Neural cell (in vitro differentiated cells): ENCODE measurements around the gene DIDO1. TPM values are rescaled to one million over a fixed set of nuclear protein-coding genes. Genes with fewer than 3 reads are reported as not detected.

Experiments
- H2AFZ ChIP-seq: fragments of 200-600, 300-800 bp; sonication (generic), shearing (Covaris generic); 2 replicates; pipeline ENCODE4 v1.6.0; 2014; ENCODE audit warnings: low read depth, mild to moderate bottlenecking, antibody characterized with exemption, low read length, moderate library complexity
- H3F3A ChIP-seq: fragments of 200-600 bp; shearing (Covaris generic); 2 replicates; pipeline ENCODE4 v1.6.1; 2016; ENCODE audit warnings: mild to moderate bottlenecking, moderate library complexity, mixed read lengths, antibody characterized with exemption, low read length; ENCODE audit not compliant: insufficient read depth, poor library complexity, severe bottlenecking
- H3K27ac ChIP-seq: fragments of 200-600, 300-800 bp; sonication (generic), shearing (Covaris generic); 2 replicates; pipeline ENCODE4 v1.5.1; 2014; ENCODE audit warnings: mild to moderate bottlenecking, low read length, moderate library complexity
- H3K27me3 ChIP-seq: fragments of 300-800, 200-600 bp; sonication (generic), shearing (Covaris generic); 2 replicates; pipeline ENCODE4 v1.6.0; 2014; ENCODE audit warnings: mild to moderate bottlenecking, low read depth, low read length, moderate library complexity; ENCODE audit not compliant: insufficient read depth
- H3K36me3 ChIP-seq: fragments of 300-800, 200-600 bp; sonication (generic), shearing (Covaris generic); 2 replicates; pipeline ENCODE4 v1.5.1; 2014; ENCODE audit warnings: mild to moderate bottlenecking, antibody characterized with exemption, low read length, moderate library complexity; ENCODE audit not compliant: insufficient read depth
- H3K4me2 ChIP-seq: fragments of 300-800, 200-600 bp; sonication (generic), shearing (Covaris generic); 2 replicates; pipeline ENCODE4 v1.6.0; 2014; ENCODE audit warnings: mild to moderate bottlenecking, low read length
- H3K4me3 ChIP-seq: fragments of 300-800, 200-600 bp; sonication (generic), shearing (Covaris generic); 2 replicates; pipeline ENCODE4 v1.5.1; 2014; ENCODE audit warnings: mild to moderate bottlenecking, low read length, moderate library complexity
- H3K79me2 ChIP-seq: fragments of 200-600 bp; shearing (Covaris generic); replicated peaks from 2 replicates; pipeline ENCODE4 v1.6.0; 2014; ENCODE audit warnings: mild to moderate bottlenecking, low read length, moderate library complexity; ENCODE audit not compliant: insufficient read depth
- H3K9ac ChIP-seq: fragments of 300-800, 200-600 bp; sonication (generic), shearing (Covaris generic); 2 replicates; pipeline ENCODE4 v1.6.1; 2016; ENCODE audit warnings: mild to moderate bottlenecking, low read length, mixed read lengths
- H3K9me2 ChIP-seq: fragments of 200-600 bp; shearing (Covaris generic); 2 replicates; pipeline ENCODE4 v1.6.1; 2016; ENCODE audit warnings: mild to moderate bottlenecking, low read length, mixed read lengths; ENCODE audit not compliant: insufficient read depth
- H3K9me3 ChIP-seq: fragments of 200-600, 300-800 bp; sonication (generic), shearing (Covaris generic); 2 replicates; pipeline ENCODE4 v1.6.1; 2016; ENCODE audit warnings: mild to moderate bottlenecking, mixed run types, low read length, moderate library complexity, mixed read lengths
- H4K20me1 ChIP-seq: fragments of 200-600 bp; shearing (Covaris generic); 2 replicates; pipeline ENCODE4 v1.6.1; 2016; ENCODE audit warnings: mild to moderate bottlenecking, mixed run types; ENCODE audit not compliant: insufficient read depth
- CTCF ChIP-seq: fragments of 450-650 bp; IDR thresholded peaks from 2 replicates; pipeline ENCODE4 v1.5.1; 2014; ENCODE audit warnings: antibody characterized with exemption, mild to moderate bottlenecking, moderate library complexity; ENCODE audit not compliant: poor library complexity, severe bottlenecking
- EP300 ChIP-seq: fragments of 450-650 bp; conservative IDR thresholded peaks from 2 replicates; pipeline ENCODE4 v1.6.1; 2014; ENCODE audit warnings: antibody characterized with exemption, mild to moderate bottlenecking, moderate library complexity; ENCODE audit not compliant: poor library complexity, severe bottlenecking
- EZH2 ChIP-seq: fragments of 200-600, 300-800 bp; shearing (Covaris generic), sonication (generic); IDR thresholded peaks from 2 replicates; pipeline ENCODE4 v1.6.1; 2014; ENCODE audit warnings: antibody characterized with exemption, low read length, borderline replicate concordance, mild to moderate bottlenecking; ENCODE audit not compliant: insufficient read depth, poor library complexity, severe bottlenecking
- MXI1 ChIP-seq: fragments of 450-650 bp; conservative IDR thresholded peaks from 2 replicates; pipeline ENCODE4 v1.6.1; 2014; ENCODE audit warnings: antibody characterized with exemption, mild to moderate bottlenecking; ENCODE audit not compliant: poor library complexity, severe bottlenecking
- POLR2AphosphoS5 ChIP-seq: IDR thresholded peaks from 2 replicates; pipeline ENCODE4 v1.6.1; 2012
- RAD21 ChIP-seq: fragments of 450-650 bp; conservative IDR thresholded peaks from 2 replicates; pipeline ENCODE4 v1.6.1; 2014; ENCODE audit warnings: antibody characterized with exemption, mild to moderate bottlenecking, moderate library complexity
- SMC3 ChIP-seq: fragments of 450-650 bp; conservative IDR thresholded peaks from 2 replicates; pipeline ENCODE4 v1.6.1; 2014; ENCODE audit warnings: antibody characterized with exemption, mild to moderate bottlenecking, moderate library complexity; ENCODE audit not compliant: poor library complexity
- TAF1 ChIP-seq: IDR thresholded peaks from 2 replicates; pipeline ENCODE4 v1.6.1; 2012; ENCODE audit warnings: low read depth
- polyA plus RNA-seq: library from polyadenylated mRNA; depleted of rRNA; stranded (reverse); fragments of >200 nt; gene quantifications from 2 replicates; pipeline ENCODE4 v1.2.3, GENCODE V29; 2014
- TF ChIP-seq, protein P1 (sequence below): IDR thresholded peaks from 2 replicates; pipeline ENCODE4 v1.6.1; 2012; ENCODE audit warnings: borderline replicate concordance

DIDO1 gene
- polyA plus RNA-seq, 1 donor from 2014 or later: 42.8 TPM

DNA sequence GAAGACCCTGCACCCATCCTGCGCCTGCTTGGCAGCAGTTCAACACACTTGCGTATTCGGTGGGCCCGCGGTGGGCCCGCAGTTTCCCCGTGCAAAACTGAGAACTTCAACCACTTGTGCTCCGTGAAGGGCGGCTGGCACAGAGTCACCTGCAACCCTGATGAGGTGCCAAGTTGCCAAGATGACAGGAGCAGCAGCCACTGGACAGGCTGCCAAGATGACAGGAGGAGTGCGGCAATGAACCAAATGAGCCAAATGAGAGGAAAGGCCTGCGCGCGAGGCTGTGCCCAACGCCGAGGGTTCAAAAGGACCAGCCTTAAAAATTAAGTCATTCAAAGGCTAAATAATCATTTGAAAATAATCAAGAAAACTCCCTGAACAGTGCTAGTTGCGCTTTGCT, 20.1 kb downstream of the DIDO1 start:
- H3K9me2 ChIP-seq: no peaks in the 10 kb centered on the region
- H3K79me2 ChIP-seq: peaks cover 11% of the 10 kb centered on the region
- peaks cover 6% of the 10 kb centered on the region for H4K20me1 ChIP-seq
- peaks cover 8% of the 10 kb centered on the region for H3K36me3 ChIP-seq
- no peaks in the 10 kb centered on the region for H3K9me3 ChIP-seq
- TF ChIP-seq CTCF: no peak
- TF ChIP-seq EP300: no peak
- TF ChIP-seq, protein P1, sequence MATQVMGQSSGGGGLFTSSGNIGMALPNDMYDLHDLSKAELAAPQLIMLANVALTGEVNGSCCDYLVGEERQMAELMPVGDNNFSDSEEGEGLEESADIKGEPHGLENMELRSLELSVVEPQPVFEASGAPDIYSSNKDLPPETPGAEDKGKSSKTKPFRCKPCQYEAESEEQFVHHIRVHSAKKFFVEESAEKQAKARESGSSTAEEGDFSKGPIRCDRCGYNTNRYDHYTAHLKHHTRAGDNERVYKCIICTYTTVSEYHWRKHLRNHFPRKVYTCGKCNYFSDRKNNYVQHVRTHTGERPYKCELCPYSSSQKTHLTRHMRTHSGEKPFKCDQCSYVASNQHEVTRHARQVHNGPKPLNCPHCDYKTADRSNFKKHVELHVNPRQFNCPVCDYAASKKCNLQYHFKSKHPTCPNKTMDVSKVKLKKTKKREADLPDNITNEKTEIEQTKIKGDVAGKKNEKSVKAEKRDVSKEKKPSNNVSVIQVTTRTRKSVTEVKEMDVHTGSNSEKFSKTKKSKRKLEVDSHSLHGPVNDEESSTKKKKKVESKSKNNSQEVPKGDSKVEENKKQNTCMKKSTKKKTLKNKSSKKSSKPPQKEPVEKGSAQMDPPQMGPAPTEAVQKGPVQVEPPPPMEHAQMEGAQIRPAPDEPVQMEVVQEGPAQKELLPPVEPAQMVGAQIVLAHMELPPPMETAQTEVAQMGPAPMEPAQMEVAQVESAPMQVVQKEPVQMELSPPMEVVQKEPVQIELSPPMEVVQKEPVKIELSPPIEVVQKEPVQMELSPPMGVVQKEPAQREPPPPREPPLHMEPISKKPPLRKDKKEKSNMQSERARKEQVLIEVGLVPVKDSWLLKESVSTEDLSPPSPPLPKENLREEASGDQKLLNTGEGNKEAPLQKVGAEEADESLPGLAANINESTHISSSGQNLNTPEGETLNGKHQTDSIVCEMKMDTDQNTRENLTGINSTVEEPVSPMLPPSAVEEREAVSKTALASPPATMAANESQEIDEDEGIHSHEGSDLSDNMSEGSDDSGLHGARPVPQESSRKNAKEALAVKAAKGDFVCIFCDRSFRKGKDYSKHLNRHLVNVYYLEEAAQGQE: no peak
- H3F3A ChIP-seq: no peaks in the 10 kb centered on the region
- no peak overlapping the region for H2AFZ ChIP-seq
- H3K9ac ChIP-seq: no peak overlapping the region
- no peaks in the 10 kb centered on the region for H3K27me3 ChIP-seq
- H3K27ac ChIP-seq: no peak overlapping the region
- H3K4me3 ChIP-seq: no peak overlapping the region
- H3K4me2 ChIP-seq: no peak overlapping the region

DNA sequence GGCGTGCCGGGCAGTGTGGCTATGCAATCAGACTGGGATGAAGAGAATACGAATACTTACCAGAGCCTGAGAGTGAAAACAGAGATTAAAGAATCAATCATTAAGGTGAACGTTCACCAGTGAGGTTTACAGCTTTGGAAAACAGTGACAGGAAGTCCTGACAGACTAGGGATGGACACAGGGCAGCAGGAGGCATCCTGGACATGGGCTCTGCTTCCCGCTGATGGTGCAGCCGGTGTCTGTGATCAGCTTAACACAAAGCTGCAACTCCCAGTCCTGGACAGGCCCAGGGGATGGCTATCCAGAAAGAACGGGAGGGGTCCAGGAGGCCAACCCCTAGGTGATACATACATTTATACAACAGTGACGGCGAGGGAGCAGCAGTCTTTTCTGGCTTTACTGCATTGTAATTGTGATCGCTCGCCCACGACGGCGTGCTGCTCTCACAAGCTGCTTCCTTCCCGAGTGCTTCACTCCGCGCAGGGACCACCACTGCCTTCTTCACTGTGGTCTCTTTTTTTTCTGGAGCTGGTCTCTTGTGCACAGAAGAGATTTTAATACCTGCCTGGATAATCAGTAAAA, 20.7 kb downstream of the DIDO1 start:
- Histone ChIP-seq H3K27ac (no peak overlapping the region), H3K4me3 (no peak overlapping the region), H4K20me1 (peaks cover 6% of the 10 kb centered on the region), H3K36me3 (peaks cover 8% of the 10 kb centered on the region), H3K9me3 (no peaks in the 10 kb centered on the region), H2AFZ (no peak overlapping the region), H3K9me2 (no peaks in the 10 kb centered on the region), H3F3A (no peaks in the 10 kb centered on the region), H3K9ac (no peak overlapping the region), H3K4me2 (no peak overlapping the region), H3K79me2 (peaks cover 11% of the 10 kb centered on the region), H3K27me3 (no peaks in the 10 kb centered on the region)
- TF ChIP-seq MXI1 (no peak), SMC3 (no peak), EZH2 (no peak), TAF1 (no peak), CTCF (no peak), RAD21 (no peak), POLR2AphosphoS5 (no peak), EP300 (no peak)
- TF ChIP-seq, protein P1: no peak
